NCI-H82 treated with DMSO at 0.1 percent for 48 hours (cell line): ENCODE results near the gene DTYMK.
"Not testable (repeated sequence)": the region's sequence is repeated elsewhere in the genome, so short reads cannot be mapped to it uniquely, and the experiment has no call there.

ENCODE experiments used
- DNase-seq: peaks from one replicate; lab custom pipeline; 2025; ENCODE audit not compliant: unreplicated experiment; lab: John Stamatoyannopoulos, UW

The DTYMK gene

DNA sequence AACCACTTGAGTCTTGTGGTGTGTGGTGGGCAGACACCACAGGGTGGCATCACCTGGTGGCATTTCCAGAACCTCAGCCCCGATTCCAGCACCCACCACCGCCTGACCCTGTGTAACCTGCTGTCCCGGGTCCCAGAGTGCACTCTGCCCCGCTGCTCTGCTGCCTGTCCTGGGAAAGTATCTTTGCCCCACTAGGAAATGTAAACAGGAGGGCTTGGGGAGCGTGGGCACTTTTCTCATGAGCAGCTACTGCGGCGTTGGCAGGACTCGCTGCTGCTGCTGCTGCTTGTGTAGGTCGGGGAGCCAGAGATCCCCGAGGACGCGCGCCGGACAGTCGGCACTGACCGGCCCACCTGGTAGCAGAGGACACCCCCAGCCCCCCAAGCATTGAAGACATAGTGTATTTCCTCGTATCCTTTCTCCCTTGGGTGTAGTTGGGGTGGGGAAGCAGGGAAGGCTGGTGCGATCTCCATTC lies 13.4 kb downstream of the DTYMK start:
- DNase-seq: no peak

DNA sequence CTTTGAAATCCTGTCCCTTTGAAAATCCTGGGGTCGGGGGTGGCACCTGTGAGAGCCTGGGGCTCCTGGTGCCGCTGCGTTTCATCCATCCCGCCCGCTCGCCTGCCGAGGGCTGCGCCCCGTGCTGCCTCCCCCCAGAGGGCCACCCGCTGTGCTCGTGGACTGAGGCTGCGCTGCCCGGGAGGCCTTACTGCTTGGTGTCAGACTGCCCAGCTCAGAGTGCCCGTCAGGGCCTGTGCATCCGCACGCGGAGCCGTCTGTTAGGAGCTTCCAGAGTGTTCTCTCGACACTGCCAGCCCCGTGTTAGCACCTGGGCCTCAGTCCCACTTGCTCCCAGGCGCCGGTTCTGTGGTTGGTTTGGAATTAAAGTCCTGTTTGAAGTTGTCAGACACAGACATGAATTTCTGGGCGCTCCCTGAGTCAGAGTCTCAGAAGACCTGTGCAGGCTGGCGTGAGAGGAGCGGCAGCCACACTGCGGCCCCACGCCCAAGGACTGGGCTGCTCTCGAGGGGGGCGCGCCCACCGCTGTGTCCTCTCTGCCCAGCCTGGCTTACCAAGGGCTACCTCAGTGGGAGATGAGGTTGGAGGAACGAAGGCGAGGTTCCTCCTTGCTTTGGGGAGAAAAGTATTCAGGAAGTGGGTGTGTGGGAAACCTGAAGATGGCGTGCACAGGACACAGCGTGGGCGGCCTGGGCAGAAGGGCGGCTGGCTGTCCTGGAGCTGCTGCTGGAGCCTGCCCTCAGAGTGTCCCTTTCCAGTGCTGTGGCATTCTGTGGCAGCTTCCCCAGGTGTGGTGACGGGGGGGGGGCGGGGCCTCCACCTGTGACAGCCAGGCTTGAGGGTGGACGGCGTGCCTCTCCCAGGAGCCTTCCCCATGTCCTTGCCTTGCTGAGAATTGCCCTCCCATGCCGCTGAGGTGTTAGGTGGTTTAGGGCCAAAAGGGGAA lies 14.1 kb downstream of the DTYMK start:
- no peak for DNase-seq

DNA sequence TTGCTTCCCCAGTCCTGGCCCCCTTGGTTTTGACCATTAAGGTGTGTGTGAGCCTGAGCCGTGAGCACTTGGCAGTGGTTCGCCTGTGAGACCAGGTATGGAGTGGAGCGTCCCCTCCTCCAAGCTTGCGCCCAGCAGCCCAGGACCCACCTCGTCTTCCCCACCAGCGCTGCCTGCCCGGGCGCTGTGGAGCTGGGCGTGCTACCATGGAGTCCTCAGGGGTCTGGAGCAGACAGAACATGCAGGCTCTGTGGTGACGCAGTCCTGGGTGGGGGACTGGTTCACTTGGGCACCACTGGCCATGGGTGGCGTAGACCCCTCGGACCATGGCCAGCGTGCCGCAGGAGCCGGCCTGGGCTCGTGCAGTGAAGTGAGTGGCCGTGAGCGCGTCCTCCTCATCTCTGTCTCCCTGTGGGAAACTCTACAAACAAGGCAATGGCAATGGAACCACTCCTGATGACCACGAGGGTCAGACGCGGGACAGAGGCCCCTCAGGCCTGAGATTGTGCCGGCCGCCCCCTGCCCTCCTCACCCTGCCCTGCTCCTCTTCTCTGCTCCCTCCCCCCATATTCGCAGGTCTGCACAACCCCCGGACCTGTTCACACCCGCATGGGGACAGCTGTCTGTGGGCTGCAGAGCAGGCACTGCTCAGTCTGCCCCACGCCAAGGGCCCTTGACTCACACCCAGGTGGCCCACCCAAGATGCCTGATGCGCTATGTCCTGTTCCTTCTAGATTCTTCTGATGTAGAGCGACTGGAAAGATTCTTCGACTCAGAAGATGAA lies 15.0 kb downstream of the DTYMK start:
- no peak for DNase-seq

DNA sequence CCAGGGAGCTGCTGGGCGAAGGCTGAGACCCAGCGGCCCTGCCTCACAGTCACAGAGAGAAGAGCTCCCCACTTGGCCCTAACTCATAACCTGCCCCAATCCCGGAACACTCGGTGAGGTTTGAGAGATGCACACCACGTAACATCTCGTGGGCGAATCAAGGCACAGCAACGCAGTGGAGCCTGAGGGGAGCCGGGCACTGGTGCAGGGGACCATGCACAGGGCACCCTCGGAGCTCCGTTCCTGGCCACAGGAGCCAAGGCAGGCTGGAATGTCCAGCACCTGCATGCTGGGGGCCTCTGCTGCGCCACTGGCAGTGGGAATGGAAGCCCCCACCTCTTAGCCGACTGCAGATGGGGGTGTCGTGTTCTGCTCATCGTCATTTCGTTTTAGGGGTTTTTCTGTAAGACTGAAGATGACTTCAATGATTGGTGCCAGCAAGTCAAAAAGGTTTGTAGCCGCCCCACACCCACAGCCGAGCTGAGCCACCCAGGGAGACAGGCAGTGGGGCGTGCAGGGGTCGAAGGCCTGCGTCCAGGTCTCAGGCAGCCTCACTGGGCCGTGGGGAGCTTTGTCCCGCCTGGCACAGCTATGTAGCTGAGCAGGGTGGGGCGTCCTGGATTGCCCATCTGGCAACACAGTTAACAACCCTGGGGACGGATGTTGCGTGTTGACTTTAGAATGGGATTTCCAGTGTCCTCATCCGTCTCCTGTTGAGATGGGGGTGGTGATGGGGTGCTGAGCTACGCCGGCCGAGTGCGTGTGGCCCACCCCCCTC lies 16.1 kb downstream of the DTYMK start:
- DNase-seq: no peak

DNA sequence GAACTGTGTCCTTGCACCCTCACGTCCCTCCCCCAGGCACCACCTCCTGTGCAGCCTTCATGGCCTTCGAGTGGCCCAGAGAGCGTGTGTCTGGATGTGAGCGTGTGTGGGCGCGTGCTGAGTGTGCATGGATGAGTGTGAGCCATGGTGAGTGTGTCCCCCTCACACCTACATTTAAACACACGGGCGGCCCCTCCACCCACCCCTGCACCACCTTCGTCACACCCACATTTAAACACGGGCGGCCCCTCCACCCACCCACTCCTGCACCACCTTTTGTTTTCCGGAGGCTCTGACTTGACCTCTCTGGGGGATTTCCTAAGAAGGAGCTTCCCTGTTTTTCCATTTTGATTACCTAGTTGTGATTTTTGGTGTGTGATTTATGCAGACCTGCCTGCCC lies 17.8 kb downstream of the DTYMK start:
- DNase-seq: no peak

DNA sequence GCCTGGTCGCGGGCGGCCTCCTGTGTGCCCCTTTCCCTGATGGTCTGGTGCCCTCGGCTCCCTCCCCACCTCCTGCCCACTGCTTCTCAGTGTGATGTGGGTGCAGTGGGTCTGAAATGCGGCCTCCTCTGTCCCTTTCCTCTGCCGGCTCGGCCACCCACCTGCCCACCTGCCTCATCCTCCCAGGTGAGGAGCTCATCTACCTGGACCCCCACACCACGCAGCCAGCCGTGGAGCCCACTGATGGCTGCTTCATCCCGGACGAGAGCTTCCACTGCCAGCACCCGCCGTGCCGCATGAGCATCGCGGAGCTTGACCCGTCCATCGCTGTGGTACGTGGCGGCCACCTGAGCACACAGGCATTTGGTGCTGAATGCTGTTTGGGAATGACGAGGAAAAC lies 18.3 kb downstream of the DTYMK start:
- DNase-seq: no peak

DNA sequence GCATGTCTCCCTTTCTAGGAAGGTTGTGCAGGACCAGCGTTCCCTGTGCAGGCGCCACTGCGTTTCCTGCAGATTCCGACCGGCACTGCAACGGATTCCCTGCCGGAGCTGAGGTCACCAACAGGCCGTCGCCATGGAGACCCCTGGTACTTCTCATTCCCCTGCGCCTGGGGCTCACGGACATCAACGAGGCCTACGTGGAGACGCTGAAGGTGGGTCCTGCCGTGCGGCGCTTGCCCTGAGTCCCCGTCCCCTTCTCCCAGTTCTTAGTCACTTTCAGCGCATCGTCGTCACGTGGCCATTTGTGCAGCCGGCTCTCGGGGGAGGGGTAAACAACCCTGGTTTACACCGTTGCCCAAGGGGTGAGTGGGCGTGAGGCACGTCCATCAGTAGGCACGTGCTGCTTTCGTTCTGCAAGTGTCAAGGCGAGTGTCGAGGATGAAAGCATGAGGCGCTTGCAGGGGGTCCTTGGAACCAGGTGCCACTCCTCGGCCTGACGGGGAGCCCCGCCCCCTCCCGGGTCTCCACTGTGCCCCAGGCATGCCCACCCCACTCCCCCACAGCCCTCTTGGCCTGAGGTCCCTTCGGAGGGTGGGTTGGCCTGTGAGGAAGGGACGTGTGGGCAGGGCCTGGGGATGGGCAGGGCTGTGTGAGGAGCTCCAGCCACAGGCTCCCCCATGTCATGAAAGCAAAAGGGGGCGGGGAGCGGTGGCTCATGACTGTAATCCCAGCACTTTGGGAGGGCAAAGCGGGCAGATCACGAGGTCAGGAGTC lies 19.8 kb downstream of the DTYMK start:
- DNase-seq: no peak

DNA sequence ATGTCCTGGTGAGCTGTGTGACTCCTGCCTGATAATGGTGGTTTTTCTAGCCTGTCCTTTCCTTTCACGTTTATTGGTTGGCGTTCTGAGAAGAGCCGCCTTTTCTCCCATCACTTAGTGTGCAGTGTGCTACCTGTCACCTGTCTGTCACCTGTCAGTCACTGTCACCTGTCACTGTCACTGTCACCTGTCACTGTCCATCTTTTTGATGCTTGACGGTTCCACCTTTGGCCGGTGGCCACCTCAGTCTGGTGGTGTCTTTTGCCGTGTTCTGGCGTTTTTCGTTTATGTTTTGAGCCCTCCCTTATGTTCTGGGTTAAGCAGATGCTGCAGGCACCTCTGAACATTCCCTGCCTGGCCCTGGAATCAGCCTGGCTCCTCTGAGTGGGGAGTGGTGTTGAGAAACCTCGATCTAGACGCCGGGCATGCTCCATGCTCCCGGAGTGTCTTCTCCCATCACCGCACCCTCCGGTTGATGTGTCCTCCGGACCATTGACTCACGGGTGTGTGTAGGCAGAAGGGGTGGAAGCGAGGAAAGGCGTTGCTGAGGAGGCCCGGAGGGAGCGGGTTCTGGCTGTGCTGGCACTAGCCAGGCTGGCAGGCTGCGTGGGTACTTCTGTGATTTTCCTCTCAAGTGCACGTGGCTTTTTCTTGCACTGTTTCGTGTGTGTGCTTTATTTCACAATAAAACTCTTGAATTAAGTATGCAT lies 20.7 kb downstream of the DTYMK start:
- DNase-seq: no peak

DNA sequence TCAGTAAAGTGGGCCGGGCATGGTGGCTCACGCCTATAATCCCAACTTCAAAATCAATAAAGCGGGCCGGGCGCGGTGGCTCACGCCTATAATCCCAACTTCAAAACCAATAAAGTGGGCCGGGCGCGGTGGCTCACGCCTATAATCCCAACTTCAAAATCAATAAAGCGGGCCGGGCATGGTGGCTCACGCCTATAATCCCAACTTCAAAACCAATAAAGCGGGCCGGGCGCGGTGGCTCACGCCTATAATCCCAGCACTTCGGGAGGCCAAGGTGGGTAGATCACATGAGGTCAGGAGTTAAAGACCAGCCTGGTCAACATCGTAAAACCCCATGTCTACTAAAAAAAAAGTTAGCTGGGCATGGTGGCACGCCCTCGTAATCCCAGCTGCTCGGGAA lies 23.9 kb downstream of the DTYMK start:
- not testable (repeated sequence) for DNase-seq

DNA sequence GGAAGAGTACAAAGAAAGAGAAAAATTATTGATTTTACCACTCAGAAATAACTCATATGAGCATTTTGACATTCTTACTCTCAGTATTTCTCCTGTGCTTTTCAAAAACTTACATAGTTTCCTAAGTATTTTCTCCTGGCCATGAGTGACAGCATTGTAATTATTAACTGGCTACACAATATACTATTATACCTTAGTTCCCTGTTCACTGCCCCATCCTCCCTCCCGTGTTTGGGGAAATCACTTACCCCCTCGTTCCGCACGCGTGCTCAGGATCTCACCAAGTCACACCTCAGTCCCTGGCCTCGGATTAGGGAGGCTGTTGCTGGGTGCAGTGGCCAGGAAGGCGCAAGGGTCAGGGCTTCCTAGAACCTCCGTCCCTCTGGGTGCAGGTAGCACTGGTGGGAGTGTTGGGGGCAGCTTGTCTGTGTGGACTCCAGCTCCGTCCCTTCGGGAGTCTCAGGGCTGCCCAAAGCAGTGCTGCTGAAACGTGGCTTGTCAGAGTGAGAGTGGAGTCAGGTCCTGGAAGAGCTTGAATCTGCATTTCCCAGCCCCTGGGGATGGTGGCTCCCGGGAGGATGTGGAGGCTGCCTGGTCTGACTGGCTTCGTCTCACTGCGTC lies 25.9 kb downstream of the DTYMK start:
- DNase-seq: no peak

DNA sequence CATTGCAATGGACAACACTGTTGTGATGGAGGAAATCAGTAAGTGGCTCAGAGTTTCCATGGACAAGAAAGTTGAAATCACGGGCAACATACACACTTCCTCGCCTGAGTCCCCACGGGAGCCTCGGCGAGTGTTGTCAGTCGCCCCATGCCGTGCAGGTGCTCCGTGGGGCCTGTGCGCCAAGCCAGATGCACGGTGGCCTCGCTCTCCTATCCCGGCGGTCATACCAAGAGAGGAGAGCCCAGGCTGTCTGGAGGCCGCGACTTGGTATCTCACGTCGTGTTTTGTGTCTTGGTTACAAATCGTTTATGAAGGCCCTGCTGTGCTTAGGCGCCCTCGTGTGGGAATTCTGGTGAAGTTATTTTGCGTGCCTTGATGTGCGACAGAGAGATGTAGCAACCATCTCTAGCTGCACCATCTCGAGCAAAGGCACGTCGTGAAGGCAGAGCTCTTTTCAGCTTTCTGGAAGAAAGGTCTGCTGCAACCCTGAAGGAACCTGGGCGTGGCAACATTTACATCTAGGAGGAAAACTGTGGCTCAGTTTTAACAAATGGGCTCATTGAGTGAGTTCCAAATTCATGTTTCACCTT lies 27.4 kb downstream of the DTYMK start:
- peak; percentile 19 for DNase-seq

DNA sequence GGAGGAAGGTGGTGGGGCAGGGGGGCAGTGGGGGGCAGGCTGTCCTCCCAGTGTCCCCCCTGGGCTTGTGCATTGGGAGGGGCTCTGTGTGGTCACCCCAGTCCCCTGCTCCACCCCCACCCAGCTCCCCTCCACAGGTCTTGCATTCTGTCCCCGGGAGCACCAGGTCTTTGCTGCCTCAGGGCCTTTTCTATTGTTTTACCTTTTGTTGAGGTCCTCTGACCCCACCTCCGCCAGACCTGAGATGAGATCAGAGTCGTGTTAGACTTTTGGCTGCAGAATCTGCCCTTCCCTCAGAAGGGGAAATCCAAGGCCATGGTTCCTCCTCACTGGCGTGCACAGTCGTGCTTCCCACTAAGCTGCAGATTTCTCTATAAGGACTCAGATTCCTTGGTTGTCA lies 28.3 kb downstream of the DTYMK start:
- no peak for DNase-seq

DNA sequence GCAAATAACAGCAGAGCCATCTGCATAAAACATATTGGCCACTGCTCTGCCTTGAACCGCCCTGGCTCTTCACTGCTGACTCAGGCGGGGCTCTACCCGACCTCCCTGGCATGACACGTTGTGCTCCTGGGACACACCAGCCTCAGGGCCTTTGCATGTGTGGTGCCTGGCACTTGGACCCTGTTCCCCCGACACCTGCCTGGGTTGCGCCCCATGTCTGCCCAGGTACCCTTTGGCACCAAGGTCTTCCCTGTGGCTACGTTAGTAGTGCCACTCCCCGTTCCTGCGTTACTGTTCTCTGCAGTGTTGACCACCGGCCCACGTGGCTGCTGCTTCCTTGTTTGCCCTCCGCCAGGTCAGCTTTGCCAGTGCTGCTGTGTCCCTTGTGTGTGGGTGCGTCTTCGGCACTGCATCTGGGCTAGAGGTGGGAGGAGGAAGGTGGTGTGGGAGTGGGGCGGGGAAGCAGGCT lies 28.8 kb downstream of the DTYMK start:
- no peak for DNase-seq

DNA sequence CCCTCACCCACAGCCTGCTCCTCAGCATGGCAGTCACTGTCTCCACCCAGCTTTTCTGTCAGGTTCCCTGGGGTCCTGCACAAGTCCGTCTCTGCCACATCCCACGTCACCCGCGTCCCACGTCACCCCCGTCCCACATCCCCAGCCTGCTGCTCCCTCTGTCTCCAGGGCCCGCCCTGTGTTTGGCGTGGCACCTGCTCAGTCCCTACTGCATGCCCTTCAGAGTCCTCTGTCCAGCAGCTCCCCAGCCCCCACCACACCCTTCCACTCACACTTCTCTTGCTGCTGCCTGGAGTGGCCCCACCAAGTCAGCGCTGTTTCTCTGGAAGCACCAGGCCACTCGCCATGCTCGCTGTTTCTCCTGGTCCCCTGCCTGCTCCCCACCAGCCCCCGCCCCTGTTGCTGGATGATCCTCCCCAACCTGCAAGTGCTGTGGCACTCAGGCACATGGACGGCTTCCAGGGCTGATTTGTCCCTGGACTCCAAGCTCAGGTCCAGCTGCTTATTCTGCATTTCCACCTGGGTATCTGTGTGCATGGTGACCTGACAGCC lies 30.3 kb downstream of the DTYMK start:
- DNase-seq: no peak

DNA sequence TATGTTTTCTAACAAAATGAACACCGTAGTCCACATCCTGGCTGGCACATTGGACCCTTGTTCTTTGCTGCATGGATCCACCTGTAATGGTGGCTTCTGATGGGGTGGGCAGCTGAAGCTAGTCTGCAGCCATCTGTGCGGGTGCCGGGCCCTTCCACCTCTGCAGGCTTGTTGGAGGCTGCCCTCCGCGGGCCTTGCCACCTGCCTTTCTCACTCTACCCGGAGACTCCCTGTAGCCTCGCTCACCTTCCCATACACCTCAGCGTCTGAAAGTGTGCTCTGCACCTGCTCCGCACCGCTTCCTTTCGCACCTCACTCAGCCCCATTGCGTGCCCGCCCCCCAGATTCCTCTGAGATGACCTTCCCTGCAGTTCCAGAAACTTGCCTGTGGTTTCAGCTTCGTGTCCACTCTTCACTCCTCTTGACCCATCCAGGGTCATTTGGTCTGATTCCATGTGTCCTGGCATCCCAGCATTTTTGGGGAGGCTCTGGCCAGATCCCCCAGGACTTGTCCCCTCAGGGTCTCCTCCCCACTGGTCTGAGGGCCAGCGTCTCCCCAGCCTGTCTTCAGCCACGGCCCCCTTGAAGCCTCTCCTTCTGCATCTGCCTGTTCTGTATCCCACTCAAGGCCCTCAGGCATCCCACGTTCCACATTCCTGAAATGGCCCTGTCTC lies 31.0 kb downstream of the DTYMK start:
- no peak for DNase-seq

DNA sequence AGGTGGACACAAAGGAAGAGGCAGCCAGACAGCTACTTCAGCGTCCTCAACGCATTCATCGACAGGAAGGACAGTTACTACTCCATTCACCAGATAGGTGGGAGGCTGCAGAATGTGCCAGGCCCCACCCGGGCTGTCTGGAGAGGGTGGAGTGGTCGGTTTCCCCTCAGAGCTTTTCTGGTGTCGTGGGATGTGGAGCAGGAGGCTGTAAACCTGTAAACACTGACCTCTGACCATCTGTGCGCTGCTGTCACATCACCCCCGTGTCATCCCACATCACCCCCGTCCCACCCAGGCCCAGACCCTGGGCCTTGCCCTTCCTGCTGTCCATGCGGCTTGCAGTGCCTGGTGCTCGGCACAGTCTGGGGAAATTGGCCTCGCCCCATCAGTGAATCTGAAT lies 32.1 kb downstream of the DTYMK start:
- DNase-seq: no peak

DNA sequence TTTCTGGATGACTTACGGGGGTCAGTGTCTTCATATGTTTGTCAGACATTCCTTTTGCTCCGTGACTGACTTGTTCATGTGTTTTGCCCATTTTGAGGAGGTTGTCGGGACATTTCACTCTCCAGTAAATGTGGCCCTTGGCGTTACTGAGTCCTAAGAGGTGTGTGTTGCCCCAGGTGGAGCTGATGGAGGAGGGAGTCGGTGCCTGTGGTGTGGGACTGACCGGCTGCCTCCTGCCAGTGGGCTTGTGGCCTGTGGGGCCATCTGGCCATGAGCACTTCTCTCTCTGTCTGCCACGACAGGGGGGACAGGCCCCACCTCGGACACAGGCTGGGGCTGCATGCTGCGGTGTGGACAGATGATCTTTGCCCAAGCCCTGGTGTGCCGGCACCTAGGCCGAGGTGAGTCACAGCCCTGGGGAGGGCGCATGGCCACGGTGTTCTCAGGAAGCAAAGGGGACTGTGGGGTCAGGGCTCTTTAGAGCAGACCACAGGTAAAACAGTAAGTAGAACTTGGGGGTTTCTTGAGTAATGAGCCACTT lies 33.3 kb downstream of the DTYMK start:
- DNase-seq: no peak

DNA sequence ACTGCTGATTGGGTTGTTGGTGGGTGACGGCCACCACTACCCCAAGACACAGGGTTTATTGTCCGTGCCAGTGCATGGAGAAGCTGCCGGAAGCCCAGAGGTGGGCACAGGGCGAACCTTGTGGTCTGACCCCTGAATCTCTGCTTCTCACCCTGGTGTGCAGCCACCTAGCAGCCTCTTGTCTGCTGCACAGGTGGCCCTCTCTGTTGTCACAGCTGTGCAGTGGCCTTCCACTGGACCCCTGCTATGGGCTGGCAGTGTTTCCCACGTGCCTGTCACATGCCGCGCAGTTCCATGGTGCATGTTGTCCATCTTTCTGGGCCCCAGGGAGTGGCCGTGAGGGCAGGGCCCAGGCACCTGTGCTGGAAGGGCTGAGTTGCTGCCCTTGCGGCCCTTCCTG lies 33.9 kb downstream of the DTYMK start:
- DNase-seq: no peak
